Neural cell (in vitro differentiated cells): ENCODE measurements around the gene MIER1.

ENCODE experiments used
- CTCF ChIP-seq: fragments of 450-650 bp; IDR thresholded peaks from 2 replicates; pipeline ENCODE4 v1.5.1; 2014; ENCODE audit warnings: antibody characterized with exemption, mild to moderate bottlenecking, moderate library complexity; ENCODE audit not compliant: poor library complexity, severe bottlenecking
- REST ChIP-seq: IDR thresholded peaks from 2 replicates; pipeline ENCODE4 v1.6.1; 2012; ENCODE audit warnings: borderline replicate concordance
- SMC3 ChIP-seq: fragments of 450-650 bp; conservative IDR thresholded peaks from 2 replicates; pipeline ENCODE4 v1.6.1; 2014; ENCODE audit warnings: antibody characterized with exemption, mild to moderate bottlenecking, moderate library complexity; ENCODE audit not compliant: poor library complexity

- TF ChIP-seq REST (no peak), CTCF (no peak), SMC3 (no peak)
These were observed 26.7 kb downstream of the MIER1 start for GRCh38 chr1:66951513-66951912.
